AG04450 (cell line): ENCODE data around the gene PCLO. TPM values are rescaled to one million over a fixed set of nuclear protein-coding genes. Genes with fewer than 3 reads are reported as not detected.

ENCODE experiments used
- CTCF ChIA-PET: fragments of 300-600, 350-600 bp; formaldehyde crosslinking; extraction: SDS; loops from one replicate; lab custom pipeline; 2022; ENCODE audit warnings: antibody characterized with exemption, inconsistent platforms; lab: Charles Lee
- POLR2A ChIA-PET: fragments of 350-600 bp; formaldehyde crosslinking; extraction: SDS; loops from one replicate; lab custom pipeline; 2021; ENCODE audit warnings: antibody characterized with exemption, inconsistent platforms; lab: Yijun Ruan, JAX
- DNase-seq: peaks from one replicate; pipeline ENCODE4 v3.0.0-alpha.2; 2011; ENCODE audit warnings: low read depth, low spot score
- H3K27ac ChIP-seq: one replicate; pipeline ENCODE4 v1.5.1; 2012; ENCODE audit warnings: low read depth, low read length, control low read depth
- H3K27me3 ChIP-seq: one replicate; pipeline ENCODE4 v1.6.0; 2012; ENCODE audit warnings: low read length; ENCODE audit not compliant: control insufficient read depth, insufficient read depth
- H3K4me3 ChIP-seq: 2 replicates; pipeline ENCODE4 v1.5.1; 2011; ENCODE audit warnings: mild to moderate bottlenecking, low read depth, low read length, control low read depth
- H3K9me3 ChIP-seq: 2 replicates; pipeline ENCODE4 v1.5.1; 2012; ENCODE audit warnings: low read length; ENCODE audit not compliant: control insufficient read depth, insufficient read depth
- polyA plus RNA-seq: library from polyadenylated mRNA; depleted of rRNA; stranded (reverse); fragments of >200 nt; gene quantifications from 2 replicates; pipeline ENCODE4 v1.2.3, GENCODE V29; 2011
- TF ChIP-seq, protein P1 (sequence below): IDR thresholded peaks from 2 replicates; pipeline ENCODE4 v1.5.1; 2011; ENCODE audit warnings: low read depth, low read length, control low read depth, inconsistent platforms

PCLO gene
- polyA plus RNA-seq, 1 experiment: 0.01 TPM

DNA sequence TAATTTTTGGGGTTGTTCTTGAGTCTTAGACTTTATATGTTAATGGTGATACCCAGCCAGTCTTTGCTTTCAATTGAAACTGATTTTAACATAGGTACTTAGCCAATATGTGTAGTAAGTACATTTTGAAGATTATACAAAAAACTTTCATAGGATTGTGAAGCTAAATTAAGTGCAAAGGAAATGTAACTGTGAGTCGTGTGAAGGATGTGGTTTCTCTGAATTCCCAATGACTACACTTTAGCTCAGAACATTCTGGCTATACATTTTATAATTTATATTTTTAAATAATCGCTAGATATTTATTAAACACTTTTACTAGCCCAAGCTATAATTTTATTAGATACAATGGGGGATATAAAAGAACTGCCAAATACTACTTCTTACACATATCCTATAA, 359.3 kb downstream of the PCLO start:
- CTCF ChIA-PET: no interaction called here
- POLR2A ChIA-PET: no interaction called here
- Histone ChIP-seq H3K4me3 (no peak overlapping the region), H3K27ac (no peak overlapping the region), H3K27me3 (no peaks in the 10 kb centered on the region), H3K9me3 (no peaks in the 10 kb centered on the region)
- TF ChIP-seq, protein P1, sequence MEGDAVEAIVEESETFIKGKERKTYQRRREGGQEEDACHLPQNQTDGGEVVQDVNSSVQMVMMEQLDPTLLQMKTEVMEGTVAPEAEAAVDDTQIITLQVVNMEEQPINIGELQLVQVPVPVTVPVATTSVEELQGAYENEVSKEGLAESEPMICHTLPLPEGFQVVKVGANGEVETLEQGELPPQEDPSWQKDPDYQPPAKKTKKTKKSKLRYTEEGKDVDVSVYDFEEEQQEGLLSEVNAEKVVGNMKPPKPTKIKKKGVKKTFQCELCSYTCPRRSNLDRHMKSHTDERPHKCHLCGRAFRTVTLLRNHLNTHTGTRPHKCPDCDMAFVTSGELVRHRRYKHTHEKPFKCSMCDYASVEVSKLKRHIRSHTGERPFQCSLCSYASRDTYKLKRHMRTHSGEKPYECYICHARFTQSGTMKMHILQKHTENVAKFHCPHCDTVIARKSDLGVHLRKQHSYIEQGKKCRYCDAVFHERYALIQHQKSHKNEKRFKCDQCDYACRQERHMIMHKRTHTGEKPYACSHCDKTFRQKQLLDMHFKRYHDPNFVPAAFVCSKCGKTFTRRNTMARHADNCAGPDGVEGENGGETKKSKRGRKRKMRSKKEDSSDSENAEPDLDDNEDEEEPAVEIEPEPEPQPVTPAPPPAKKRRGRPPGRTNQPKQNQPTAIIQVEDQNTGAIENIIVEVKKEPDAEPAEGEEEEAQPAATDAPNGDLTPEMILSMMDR: no peak
- DNase-seq: no peak

GRCh38 chr7:82789883-82790609, 372.6 kb downstream of the PCLO start:
- no peaks in the 10 kb centered on the region for H3K27me3 ChIP-seq
- TF ChIP-seq, protein P1: no peak
- no peak overlapping the region for H3K4me3 ChIP-seq
- H3K9me3 ChIP-seq: no peaks in the 10 kb centered on the region
- H3K27ac ChIP-seq: no peak overlapping the region
- CTCF ChIA-PET: no interaction called here
- POLR2A ChIA-PET: no interaction called here
- no peak for DNase-seq

- TF ChIP-seq, protein P1: no peak
- CTCF ChIA-PET: no interaction called here
- Histone ChIP-seq H3K4me3 (no peak overlapping the region), H3K27ac (no peak overlapping the region), H3K9me3 (no peaks in the 10 kb centered on the region), H3K27me3 (no peaks in the 10 kb centered on the region)
- POLR2A ChIA-PET: no interaction called here
- no peak for DNase-seq
These were observed 384.7 kb downstream of the PCLO start for GRCh38 chr7:82778021-82778420.

DNA sequence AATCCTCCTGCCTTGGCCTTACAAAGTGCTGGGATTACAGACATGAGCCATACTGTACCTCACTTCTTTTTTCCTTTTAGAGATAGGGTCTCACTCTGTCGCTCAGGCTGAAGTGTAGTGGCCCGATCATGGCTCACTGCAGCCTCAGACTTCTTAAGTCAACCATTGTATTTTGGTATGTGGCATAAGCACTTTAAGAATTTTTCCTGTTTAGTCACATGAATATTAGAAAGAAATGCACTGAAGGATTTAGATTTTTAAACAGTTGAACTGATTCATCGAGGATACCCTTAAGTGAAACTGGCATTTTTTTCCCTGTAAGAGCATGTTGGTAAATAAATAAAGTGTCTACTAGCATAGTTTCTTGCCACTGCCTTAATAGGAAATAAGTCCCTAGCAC, 399.8 kb downstream of the PCLO start:
- Histone ChIP-seq H3K9me3 (no peaks in the 10 kb centered on the region), H3K27me3 (no peaks in the 10 kb centered on the region), H3K27ac (no peak overlapping the region), H3K4me3 (no peak overlapping the region)
- ChIA-PET CTCF (no interaction called here), POLR2A (no interaction called here)
- TF ChIP-seq, protein P1: no peak
- no peak for DNase-seq

DNA sequence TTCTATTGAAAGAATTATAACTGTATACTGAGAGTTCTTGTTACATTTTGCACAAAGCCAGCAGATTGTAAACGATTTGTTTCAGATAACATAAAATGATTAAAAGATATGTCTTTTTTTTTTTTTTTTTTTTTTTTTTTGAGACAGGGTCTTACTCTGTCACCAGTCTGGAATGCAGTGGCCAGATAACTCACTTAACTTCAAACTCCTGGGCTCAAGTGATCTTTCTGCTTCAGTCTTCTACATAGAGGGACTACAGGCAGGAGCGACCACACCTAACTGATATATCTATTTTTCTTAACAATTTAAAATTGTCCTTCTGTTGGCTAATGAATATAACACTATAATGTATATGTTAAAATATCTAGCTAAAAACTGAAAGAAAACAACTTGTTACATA, 401.9 kb downstream of the PCLO start:
- Histone ChIP-seq H3K27ac (no peak overlapping the region), H3K9me3 (no peaks in the 10 kb centered on the region), H3K27me3 (no peaks in the 10 kb centered on the region), H3K4me3 (no peak overlapping the region)
- CTCF ChIA-PET: no interaction called here
- DNase-seq: no peak
- POLR2A ChIA-PET: no interaction called here
- TF ChIP-seq, protein P1: no peak
